Measurements from ENCODE around the gene GABPB1. TPM values are rescaled to one million over a fixed set of nuclear protein-coding genes. Genes with fewer than 3 reads are reported as not detected.
A peak's percentile ranks its signal among the peaks of the same experiment; 100 is the strongest.

Gene GABPB1
- polyA plus RNA-seq, 1 of the 3 experiments (the other 2 are of a cell fraction) = 12.8 TPM

- TF ChIP-seq FOXM1 (IDR thresholded peaks at IDR 0.05; ENCODE audit: low read depth) (no peak), EZH2phosphoT487 (IDR thresholded peaks at IDR 0.05; ENCODE audit: borderline replicate concordance, low read depth) (no peak), RCOR1 (IDR thresholded peaks at IDR 0.05; ENCODE audit: low read length) (no peak), EP300 (IDR thresholded peaks at IDR 0.05; ENCODE audit: borderline replicate concordance in 1 of 2, low read depth in 1 of 2, low read length in 1 of 2) (no peak), TAF1 (IDR thresholded peaks at IDR 0.05; ENCODE audit: borderline replicate concordance, low read depth, low read length) (no peak)
These were observed 6.8 kb upstream of the GABPB1 start (continued) for GRCh38 chr15:50361756-50362155.

GRCh38 chr15:50358845-50359244 lies 3.8 kb upstream of the GABPB1 start:
- ChIA-PET POLR2A (no interaction called here), CTCF (interaction anchor here (0.9 to 1.1 kb wide), 3 partner anchors 20 to 518 kb away, joined by 3 to 4 read pairs (median 3); no protein-coding TSS in a partner anchor)
- Histone ChIP-seq H3K9me2 (no peaks in the 10 kb centered on the region), H3F3A (replicated peaks; ENCODE audit: insufficient read depth) (peaks cover 2% of the 10 kb centered on the region), H3K36me3 (replicated peaks in 1 of 2; ENCODE audit: control insufficient read depth in 1 of 2, insufficient read depth in 2 of 2, low read length in 1 of 2) (peaks cover 38 to 42% of the 10 kb centered on the region in 2 experiments), H2AFZ (ENCODE audit: low read depth) (no peak overlapping the region), H3K79me2 (ENCODE audit: insufficient read depth) (peaks cover 63% of the 10 kb centered on the region), H3K4me3 (ENCODE audit: low read depth in 2 of 2, low read length in 1 of 2) (no peak overlapping the region), H3K9ac (no peak overlapping the region), H3K9me3 (no peaks in the 10 kb centered on the region), H4K20me1 (ENCODE audit: insufficient read depth) (no peaks in the 10 kb centered on the region), H3K27ac (ENCODE audit: low read depth in 2 of 2, low read length in 1 of 2) (no peak overlapping the region), H3K27me3 (ENCODE audit: insufficient read depth) (no peaks in the 10 kb centered on the region), H3K4me2 (no peak overlapping the region), H3K4me1 (ENCODE audit: control insufficient read depth in 1 of 2, insufficient read depth in 2 of 2, low read depth in 1 of 2, low read length in 1 of 2) (peaks cover 0 to 7% of the 10 kb centered on the region in 2 experiments; a peak in 1 of 4 replicates)
- TF ChIP-seq GABPA (IDR thresholded peaks at IDR 0.05; ENCODE audit: low read depth) (no peak), SMC3 (IDR thresholded peaks at IDR 0.05; ENCODE audit: low read depth, low read length) (peak; percentile 41), CTCF (IDR thresholded peaks at IDR 0.05) (peak; percentile 54), PBX3 (IDR thresholded peaks at IDR 0.05) (peak; percentile 20; the same call in 1 of the 2 replicates), SIN3A (IDR thresholded peaks at IDR 0.05; ENCODE audit: borderline replicate concordance, low read depth, low read length) (no peak), RAD21 (IDR thresholded peaks at IDR 0.05; ENCODE audit: low read length) (peak; percentile 50)
- WGBS (ENCODE audit: low lambda C conversion rate) = 100% methylated on average over 1 of the region's 1 CpG
- DNase-seq = peak; percentile 40

GRCh38 chr15:50355980-50356379 lies 982 bp upstream of the GABPB1 start:
- ChIA-PET CTCF (interaction anchor here (0.6 kb wide), 1 partner anchor 160 kb away, joined by 3 read pairs; no protein-coding TSS in a partner anchor), POLR2A (interaction anchor here (0.7 to 1.6 kb wide), 5 partner anchors 11 to 553 kb away, joined by 3 to 17 read pairs (median 4); partner anchors contain the start of genes AP4E1, SLC27A2 and USP8)
- 9% methylated on average over 2 of the region's 2 CpGs for WGBS (ENCODE audit: low lambda C conversion rate)
- Histone ChIP-seq H3K4me3 (ENCODE audit: low read depth in 2 of 2, low read length in 1 of 2) (peak overlapping the region; percentile 73 to 98), H3K9ac (peak overlapping the region; percentile 100), H3K9me2 (no peaks in the 10 kb centered on the region), H3K27ac (ENCODE audit: low read depth in 2 of 2, low read length in 1 of 2) (peak overlapping the region; percentile 97 to 100), H3K9me3 (no peaks in the 10 kb centered on the region), H3K4me2 (peak overlapping the region; percentile 89), H3K79me2 (ENCODE audit: insufficient read depth) (peaks cover 89% of the 10 kb centered on the region), H4K20me1 (ENCODE audit: insufficient read depth) (peaks cover 15% of the 10 kb centered on the region), H3K4me1 (ENCODE audit: control insufficient read depth in 1 of 2, insufficient read depth in 2 of 2, low read depth in 1 of 2, low read length in 1 of 2) (peaks cover 6 to 16% of the 10 kb centered on the region in 2 experiments; a peak in 3 of 4 replicates), H2AFZ (ENCODE audit: low read depth) (no peak overlapping the region), H3K27me3 (ENCODE audit: insufficient read depth) (no peaks in the 10 kb centered on the region), H3F3A (replicated peaks; ENCODE audit: insufficient read depth) (peaks cover 17% of the 10 kb centered on the region), H3K36me3 (replicated peaks in 1 of 2; ENCODE audit: control insufficient read depth in 1 of 2, insufficient read depth in 2 of 2, low read length in 1 of 2) (peaks cover 26 to 32% of the 10 kb centered on the region in 2 experiments)
- DNase-seq = no peak
- no peak for TF ChIP-seq RXRA (IDR thresholded peaks at IDR 0.05; ENCODE audit: borderline replicate concordance, low read depth)
- no peak for TF ChIP-seq GATA2 (CRISPR knock-in tag; IDR thresholded peaks at IDR 0.05)
- no peak for TF ChIP-seq MXI1 (IDR thresholded peaks at IDR 0.05; ENCODE audit: low read depth, low read length)
- TF ChIP-seq YY1 (IDR thresholded peaks at IDR 0.05; ENCODE audit: low read depth) = no peak
- TF ChIP-seq EZH2phosphoT487 (IDR thresholded peaks at IDR 0.05; ENCODE audit: borderline replicate concordance, low read depth) = no peak
- TF ChIP-seq MEF2A (IDR thresholded peaks at IDR 0.05; ENCODE audit: borderline replicate concordance, low read depth) = no peak
